Activated T-helper 1 cell treated with anti-CD3 and anti-CD28 coated beads, Interleukin-12 subunit alpha, Interleukin-12 subunit beta, Interleukin-2, Interleukin-4 antibody, amounts not matched to agents 30 ng/mL and 10 ng/mL and 1 ng/mL, durations not matched to agents 14 hours and 24 hours and 36 hours (primary cell): ENCODE data around the gene FOXM1. TPM values are rescaled to one million over a fixed set of nuclear protein-coding genes. Genes with fewer than 3 reads are reported as not detected.

Experiments
- total RNA-seq: library from RNA; stranded (reverse); gene quantifications from 2 replicates; pipeline ENCODE4 v1.2.3, GENCODE V29; 2022

The FOXM1 gene
- total RNA-seq, 1 donor from 2014 or later, result 72.6 TPM

Other genes with a start within 250 kb of the FOXM1 start
- gene FKBP4, start 82.2 kb downstream of the FOXM1 start, total RNA-seq, result 247 and 269 TPM in 2 replicates
- gene ITFG2, start 64.5 kb downstream of the FOXM1 start, total RNA-seq, result 35.1 and 42.2 TPM in 2 replicates
- gene NRIP2, start 42.1 kb downstream of the FOXM1 start, total RNA-seq, result not detected in 2 replicates
- gene TEX52, start 20.1 kb downstream of the FOXM1 start, total RNA-seq, result 0.17 TPM in 1 of 2 replicates, not detected in the other
- gene RHNO1, start within 50 bp of the FOXM1 start, total RNA-seq, result 43.3 and 48.1 TPM in 2 replicates
- 7.9 and 8.6 TPM in 2 replicates for gene TULP3, start 13.7 kb upstream of the FOXM1 start, total RNA-seq
- gene TEAD4, start 82.2 kb upstream of the FOXM1 start, total RNA-seq, result 11.5 and 12.1 TPM in 2 replicates
- 0.44 and 0.47 TPM in 2 replicates for gene TSPAN9, start 200.2 kb upstream of the FOXM1 start, total RNA-seq